Measurements from ENCODE around the gene SPRYD3. TPM values are rescaled to one million over a fixed set of nuclear protein-coding genes. Genes with fewer than 3 reads are reported as not detected.
"Not testable (repeated sequence)": the region's sequence is repeated elsewhere in the genome, so short reads cannot be mapped to it uniquely, and the experiment has no call there.

SPRYD3 gene
- total RNA-seq, 1 experiment from 2014 or later, result 29.0 TPM

DNA sequence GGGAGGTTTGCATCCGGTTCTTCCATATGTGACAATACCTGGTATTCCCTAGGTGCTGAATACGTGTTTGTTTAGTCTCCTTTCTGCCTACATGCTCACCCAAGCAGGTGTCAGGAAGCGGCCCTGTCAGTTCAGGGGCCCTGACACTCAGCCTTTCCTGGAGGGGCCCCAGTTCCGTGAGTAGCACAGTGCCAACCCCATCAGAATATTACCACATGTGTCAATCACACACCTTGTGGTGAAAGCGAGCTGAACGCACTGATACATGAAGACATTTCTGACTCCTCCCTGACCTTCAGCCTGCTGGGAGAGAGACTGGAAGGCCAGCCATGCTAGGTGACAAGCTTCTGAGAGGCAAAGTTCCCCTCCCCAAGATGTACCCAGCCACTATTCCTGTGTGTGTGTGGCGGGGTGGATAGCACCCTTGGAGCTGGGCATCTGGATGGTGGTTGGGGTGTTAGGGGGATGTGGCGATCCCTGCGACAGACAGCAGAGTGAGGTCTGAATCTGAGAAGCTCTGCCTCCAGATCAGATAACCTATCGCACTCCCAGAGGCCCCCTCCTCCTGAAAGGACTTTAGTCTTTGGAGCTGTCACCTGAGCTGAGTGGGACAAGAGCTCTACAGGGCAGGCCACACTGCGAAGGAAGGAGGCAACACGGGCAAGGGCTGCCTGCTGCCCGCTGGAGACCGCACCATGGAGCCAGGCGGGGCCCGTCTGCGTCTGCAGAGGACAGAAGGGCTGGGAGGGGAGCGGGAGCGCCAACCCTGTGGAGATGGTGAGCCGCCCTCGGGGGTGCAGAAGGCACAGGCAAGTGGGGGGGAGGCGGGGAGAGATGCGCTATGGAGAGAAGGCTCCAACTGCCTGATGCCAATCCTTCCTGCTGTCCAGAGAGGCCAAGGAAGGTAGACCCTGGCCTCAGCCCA is 24.0 kb upstream of the SPRYD3 start, which contains the start of gene SOAT2:
TSS of gene SOAT2 (plus strand) at position 604 of the 925 bp plus-strand sequence. CDS start at position 696, 92 bp downstream.
- peak; percentile 14 for DNase-seq (ENCODE audit: low spot score)

DNA sequence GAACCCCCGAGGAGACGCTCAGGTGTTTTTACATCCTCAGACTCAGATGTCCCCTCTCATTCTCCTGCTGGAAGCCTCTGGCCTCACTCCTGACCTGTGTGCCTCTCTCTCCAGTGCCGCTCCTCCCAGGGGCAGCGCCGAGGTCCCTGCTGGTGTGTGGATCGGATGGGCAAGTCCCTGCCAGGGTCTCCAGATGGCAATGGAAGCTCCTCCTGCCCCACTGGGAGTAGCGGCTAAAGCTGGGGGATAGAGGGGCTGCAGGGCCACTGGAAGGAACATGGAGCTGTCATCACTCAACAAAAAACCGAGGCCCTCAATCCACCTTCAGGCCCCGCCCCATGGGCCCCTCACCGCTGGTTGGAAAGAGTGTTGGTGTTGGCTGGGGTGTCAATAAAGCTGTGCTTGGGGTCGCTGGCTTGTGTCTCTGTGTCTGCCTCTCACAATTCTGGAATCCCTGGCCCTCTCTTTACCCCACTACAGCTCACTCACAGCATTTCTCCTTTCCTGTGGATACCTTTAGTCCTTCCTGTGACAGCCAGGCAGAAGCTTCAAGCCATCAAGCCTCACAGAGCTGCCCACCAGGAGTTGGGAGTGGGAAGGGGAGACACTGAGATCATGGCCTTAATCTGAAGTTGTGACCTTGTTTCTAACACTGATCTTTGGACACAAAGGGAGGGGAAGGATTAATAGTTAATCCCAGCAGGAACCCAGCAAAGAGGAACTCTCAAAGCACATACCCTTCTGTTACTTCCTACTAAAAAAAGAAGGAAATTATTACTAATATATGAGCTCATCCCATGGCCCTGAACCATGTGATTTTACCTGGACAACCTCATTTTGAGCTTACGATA is 23.0 kb upstream of the SPRYD3 start:
- no peak for DNase-seq (ENCODE audit: low spot score)

DNA sequence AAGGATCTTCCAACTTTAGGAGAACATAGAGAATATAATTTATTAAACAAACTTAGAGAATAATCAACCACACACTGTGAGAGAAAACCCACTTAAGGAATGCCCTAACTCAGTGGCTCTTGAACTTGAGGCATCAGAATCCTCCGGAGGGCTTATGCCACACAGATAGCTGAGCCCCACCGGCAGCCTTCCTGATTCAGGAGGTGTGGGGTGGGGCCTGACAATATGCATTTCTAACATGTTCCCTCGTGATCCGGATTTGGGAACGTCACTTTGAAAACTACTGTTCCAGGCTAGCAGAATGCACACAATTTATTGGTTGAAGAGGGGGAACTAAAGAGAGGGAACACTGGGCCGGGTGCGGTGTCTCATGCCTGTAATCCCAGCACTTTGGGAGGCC is 22.1 kb upstream of the SPRYD3 start:
- no peak for DNase-seq (ENCODE audit: low spot score)

DNA sequence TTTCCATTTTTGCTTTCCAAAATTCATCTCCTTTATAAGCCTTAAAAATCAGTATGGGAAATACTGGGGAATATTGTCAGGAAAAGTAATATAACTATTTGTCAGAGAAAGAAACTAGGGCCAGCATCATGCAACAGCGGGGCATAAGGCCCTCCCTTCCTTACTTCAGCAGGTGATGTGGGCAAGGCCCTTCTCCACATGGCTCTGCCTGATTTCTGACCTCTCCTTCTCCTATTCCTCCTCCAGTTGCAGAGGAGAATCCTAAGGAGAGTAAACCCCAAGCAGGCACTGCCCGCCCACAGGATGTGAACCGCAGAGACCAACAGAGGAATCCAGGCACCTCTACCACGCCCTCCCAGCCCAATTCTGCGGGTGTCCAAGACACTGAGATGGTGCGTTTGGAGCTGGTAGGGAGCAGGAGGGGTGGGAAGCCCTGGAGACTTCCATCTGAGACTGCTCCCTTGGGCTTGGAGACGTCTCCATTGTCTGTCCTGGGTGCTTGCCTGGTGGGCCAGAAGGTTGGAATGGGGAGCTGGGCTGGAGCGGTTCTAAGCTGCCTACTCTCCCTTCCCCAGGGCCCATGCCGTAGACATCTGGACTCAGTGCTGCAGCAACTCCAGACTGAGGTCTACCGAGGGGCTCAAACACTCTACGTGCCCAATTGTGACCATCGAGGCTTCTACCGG is 21.4 kb upstream of the SPRYD3 start:
- no peak for DNase-seq (ENCODE audit: low spot score)

DNA sequence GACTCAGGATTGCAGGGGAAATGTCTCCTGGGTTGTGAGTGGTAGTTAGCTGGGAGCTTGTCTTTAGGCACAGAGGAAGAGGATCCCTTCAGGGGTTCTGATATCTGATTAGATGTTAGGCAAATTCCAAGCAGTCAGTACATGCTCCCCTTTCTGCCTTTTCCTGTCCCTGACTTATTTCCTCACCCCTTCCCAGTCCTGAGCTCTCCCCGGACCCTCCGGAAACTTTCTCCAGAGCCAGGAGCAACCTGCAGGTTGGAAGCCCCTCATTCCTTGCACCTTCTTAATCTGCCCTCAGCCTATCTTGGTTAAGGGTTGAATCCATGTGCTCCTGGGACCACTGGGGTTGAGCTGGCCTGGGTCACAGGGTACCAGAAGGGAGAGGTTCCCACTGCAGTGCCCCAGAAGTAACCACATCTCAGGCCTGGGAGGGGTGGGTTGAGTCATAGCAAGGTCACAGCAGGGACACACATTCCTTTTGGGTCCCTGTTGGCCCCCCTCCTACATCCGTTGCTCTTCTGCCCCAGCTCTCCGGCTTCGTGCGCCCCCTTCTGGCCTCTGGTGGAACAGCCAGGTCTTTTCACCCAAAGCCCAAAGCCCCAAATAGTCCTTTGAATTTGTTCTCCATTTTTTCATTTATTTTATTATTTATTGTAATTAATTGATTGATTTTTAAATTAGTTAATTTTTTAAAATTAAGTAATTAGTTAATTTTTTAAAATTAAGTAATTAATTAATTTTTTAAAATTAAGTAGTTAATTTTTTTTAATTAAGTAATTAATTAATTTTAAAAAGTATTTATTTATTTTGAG is 20.1 kb upstream of the SPRYD3 start:
- DNase-seq (ENCODE audit: low spot score), result peak; percentile 95

DNA sequence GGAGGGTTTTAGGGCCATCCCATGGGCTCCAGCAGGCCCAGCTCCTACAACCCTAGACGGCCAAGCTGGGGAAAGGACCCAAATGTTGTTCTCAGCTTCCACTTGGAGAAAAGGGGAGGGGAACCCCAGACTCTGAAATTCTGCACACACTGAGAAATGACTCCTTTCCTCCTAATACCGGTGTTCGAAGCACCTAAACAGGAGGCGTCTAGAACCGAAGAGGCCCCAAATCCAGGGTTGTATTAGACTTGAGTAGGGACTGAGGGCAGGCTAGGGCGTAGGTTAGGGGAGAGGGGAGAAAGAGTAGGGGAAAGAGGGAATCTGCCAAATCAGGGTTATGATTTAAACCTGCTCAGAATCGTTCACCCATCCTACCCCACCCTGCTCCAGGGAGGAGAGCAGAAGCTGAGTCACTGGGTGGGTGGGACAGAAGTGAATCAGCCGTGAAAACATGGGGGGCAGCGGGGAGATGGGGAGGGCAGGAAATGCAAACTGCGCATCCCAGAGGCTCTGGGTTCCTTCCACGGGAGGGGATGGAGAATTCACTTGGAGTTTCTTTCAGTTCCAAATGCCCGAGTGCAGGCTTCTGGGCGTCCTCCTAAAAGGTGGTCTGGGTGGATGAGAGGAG is 19.3 kb upstream of the SPRYD3 start:
- DNase-seq (ENCODE audit: low spot score), result peak; percentile 69

DNA sequence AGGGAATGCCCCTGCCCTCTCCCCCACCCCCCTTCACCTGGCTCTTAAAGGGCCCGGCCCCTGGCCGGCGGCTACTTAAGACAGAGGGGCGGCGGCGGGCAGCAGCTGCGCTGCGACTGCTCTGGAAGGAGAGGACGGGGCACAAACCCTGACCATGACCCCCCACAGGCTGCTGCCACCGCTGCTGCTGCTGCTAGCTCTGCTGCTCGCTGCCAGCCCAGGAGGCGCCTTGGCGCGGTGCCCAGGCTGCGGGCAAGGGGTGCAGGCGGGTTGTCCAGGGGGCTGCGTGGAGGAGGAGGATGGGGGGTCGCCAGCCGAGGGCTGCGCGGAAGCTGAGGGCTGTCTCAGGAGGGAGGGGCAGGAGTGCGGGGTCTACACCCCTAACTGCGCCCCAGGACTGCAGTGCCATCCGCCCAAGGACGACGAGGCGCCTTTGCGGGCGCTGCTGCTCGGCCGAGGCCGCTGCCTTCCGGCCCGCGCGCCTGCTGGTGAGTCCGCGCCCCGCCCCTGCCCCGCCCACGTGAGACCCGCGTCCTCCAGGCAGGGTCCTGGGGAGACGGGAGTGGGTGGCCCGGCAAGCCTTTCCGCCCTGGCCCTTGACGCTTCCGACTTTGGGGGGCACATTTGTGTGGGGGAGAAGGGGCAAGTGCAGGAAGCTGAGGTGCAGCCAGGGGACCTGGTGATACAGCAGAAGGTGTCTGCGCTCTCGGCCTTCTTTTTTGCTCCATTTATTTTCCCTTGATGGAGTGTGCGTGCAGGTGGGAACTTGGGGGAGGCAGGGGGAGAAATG is 18.6 kb upstream of the SPRYD3 start, which contains the start of gene IGFBP6:
TSS of gene IGFBP6 (plus strand) at position 104 of the 790 bp plus-strand sequence. CDS start at position 155, 51 bp downstream.
- DNase-seq (ENCODE audit: low spot score), result peak; percentile 61

DNA sequence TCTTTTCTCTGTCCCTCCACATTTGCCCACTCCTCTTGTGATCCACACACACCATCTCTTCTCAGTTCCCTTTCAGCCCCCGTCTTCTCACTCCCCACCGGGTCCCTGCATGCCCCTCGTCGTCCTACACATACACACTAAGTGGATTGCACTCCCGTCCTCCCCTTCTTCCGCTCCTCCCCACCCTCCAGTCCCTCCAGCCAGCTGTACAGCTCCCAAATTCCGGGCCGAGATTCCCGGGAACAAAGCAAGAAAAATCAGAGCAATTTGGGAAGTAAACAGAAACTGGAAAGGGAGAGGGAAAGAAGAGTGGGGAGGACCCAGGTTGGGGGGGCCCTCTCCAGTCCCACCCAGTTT is 18.0 kb upstream of the SPRYD3 start:
- no peak for DNase-seq (ENCODE audit: low spot score)

DNA sequence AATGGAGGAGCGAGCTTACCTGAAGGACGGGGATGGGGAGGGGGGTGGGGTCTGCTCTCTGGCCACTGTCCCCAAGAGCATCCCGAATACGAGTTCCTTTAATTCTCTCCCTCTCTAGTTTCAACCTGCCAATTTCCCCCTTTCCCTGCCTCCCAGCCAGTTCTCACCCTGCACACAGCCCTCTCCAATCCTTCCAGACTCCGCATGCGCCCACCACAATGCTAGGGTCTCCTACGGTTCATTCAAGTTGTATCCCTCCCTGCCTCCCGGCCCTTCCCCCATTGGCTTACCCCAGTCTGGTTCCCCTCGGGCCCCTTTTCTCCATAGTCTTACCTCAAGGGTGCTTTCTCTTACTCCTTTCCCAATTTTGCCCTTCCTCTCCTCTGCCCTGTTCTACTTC is 17.6 kb upstream of the SPRYD3 start:
- no peak for DNase-seq (ENCODE audit: low spot score)

DNA sequence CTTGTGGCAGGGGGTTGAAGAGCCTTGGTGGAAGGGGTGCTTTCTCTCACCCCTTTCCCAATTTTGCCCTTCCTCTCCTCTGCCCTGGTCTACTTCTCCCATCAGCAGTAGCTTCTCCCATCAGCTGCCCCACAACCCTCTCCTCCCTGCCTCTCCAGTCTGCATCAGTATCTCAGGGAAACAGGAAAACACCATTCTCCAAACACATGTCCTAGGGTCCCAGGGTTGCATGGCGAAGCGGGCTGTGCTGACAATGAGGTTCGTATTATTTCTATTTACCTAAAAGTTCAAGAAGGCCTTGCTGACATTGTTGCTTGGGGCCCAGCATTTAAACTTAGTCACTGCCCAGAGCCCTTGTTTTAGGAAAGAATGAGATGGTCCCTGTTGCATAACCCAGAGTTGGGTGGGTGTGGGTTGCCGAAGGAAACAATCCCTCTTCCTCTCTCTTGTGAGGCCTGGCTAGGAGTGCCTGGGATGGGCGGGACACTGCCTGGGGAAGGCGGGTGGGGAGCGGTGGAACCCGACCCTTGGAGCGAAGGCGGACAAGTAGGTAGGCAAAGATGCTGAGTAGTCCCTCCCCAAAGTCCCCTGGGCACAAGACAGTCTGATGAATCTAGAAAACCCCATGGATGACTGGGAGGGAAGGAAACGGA is 17.0 kb upstream of the SPRYD3 start:
- DNase-seq (ENCODE audit: low spot score), result no peak

DNA sequence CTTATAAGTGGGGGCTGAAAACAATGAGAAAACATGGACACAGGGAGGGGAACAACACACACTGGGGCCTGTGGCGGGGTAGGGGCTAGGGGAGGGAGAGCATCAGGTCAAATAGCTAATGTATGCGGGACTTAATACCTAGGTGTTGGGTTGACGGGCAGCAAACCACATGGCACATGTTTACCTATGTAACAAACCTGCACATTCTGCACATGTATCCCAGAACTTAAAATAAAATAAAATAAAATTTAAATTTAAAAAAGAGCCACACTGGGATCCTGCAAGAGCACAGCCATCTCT is 16.4 kb upstream of the SPRYD3 start:
- not testable (repeated sequence) for DNase-seq (ENCODE audit: low spot score)

DNA sequence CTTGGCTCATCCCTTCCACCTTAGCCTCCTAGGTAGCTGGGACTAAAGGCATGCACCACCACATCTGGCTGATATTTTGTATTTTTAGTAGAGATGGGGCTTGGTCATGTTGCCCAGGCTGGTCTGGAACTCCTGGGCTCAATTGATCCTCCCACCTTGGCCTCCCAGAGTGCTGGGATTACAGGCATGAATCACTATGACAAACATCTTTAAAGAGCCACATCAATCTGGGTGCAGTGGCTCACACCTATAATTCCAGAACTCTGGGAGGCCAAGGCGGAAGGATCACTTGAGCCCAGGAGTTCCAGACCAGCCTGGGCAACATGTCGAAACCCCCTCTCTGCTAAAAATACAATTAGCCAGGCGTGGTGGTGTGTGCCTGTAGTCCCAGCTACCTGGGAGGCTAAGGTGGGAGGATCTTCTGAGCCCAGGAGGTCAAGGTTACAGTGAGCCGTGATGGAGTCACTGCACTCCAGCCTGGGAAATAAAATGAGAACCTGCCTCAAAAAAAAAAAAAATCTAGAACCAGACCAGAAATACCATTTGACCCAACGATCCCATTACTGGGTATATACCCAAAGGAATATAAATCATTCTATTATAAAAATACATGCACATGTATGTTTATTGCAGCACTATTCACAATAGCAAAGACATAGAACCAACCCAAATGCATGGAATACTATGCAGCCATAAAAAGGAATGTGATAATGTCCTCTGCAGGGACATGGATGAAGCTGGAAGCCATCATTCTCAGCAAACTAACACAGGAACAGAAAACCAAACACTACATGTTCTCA is 15.8 kb upstream of the SPRYD3 start:
- DNase-seq (ENCODE audit: low spot score), result not testable (repeated sequence)

DNA sequence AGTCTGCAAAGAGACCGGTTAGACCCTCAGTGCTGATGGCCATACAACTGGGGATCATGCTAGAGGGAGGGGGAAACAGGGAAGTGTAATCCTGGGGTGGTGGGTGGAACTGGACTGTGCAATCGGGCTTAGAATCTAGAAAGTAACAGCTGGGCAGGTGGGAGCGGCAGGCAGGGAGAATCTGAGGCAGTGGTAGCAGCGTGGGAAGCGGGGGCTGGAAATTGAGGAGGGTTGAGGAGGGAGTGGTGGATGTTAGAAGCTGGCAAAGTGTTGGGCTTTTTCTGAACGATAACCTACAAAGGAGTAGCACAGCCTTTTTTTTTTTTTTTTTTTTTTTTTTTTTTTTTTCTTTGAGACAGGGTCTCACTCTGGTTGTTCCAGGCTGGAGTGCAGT is 15.2 kb upstream of the SPRYD3 start:
- DNase-seq (ENCODE audit: low spot score), result no peak

DNA sequence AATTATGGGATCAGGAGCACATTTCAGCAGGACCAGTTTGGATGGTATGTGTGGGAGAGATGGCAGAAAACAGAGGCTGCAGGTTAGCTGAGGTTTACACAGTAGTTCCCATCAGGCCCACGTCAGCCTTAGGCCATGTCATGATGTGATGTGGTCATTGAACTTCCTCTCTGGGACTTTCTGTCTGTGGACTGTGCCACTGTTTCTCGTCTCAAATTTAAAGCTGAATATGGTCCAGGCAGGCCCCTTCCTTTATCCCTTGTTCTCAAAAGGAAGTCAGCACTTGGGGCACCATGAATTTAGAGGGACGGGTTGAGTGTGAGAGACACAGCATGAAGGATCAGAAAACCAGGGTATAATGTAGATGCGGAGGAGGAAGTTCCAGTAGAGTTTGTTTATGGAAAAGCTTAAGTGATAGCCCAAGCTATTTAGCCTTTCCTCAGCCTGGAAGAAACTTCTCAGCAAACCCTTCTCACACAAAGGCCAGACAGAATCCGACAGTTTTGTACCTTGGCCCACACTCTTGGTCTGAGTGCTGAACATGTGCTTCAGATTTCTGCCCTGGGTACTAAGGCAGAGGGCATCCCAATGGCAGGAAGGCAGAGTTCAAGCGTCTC is 14.7 kb upstream of the SPRYD3 start:
- DNase-seq (ENCODE audit: low spot score), result no peak

DNA sequence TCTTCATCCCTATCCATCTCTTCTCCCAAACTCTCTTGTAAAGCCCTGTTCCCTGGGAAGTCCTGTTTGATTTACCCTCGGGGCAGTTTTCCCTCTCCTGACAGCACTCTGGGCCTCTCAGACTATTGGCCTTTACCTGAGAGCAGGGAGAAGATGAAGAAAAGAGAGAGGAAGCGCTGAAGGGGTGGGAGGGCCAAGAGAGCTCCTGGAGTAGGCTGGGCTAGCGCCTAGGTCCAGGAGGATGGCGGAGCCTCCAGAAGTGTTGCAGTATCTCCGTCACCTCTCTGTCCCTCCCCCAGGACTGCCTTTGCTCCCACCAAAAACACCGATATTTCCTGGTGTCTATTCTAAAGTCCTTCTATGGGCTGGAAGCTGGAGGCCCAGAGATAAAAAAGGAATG is 12.6 kb upstream of the SPRYD3 start:
- DNase-seq (ENCODE audit: low spot score), result no peak

DNA sequence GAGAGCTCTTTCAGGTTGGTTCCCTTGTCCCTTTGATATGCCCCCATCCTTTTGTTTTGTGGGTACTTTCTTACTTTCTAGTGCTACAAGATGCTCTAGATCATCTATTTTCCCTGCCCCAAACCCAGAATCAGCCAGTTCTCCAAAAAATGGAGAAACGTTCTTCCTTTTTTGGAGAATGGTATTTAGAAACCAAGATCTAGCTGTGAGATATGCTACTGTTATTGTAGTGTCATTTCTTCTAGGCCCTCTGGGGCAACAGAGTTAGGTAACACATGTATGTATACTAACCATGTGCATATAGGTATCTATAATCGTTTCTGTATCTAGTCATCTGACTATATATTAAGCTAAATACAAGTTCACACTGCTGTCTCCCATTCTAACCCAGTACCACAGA is 11.4 kb upstream of the SPRYD3 start:
- DNase-seq (ENCODE audit: low spot score), result no peak

DNA sequence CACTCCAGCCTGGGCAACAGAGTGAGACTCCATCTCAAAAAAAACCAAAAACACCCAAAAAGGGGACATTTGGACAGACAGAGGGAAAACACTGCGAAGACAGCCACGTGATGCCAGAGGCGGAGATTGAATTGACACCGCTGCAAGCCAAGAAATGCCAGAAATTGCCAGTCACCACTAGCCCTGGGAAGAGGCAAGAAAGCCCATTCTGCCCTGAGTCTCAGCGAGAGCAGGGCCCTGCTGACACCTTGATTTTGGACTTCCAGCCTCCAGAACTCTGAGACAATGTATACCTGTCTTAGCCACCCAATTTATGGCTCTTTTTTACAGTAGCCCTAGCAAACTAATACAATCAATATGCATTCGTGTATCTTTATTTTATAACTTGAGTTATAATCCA is 10.9 kb upstream of the SPRYD3 start:
- no peak for DNase-seq (ENCODE audit: low spot score)

DNA sequence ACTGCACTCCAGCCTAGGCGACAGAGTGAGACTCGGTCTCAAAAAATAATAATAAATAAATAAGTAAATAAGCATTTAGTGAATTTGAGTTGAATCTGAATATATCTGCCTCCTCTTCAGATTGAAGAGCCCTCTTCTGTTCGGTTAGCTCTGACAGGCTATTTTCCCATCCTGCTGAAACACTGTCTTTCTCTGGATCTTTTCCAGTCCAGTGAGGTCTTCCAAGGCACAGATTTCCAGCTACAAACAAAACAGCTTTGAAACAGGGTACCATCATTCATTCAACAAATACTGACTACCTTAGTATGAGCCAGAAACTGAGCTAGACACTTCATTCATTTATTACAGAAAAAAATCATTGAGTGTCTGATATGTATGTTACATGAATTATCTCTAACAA is 7.2 kb upstream of the SPRYD3 start:
- DNase-seq (ENCODE audit: low spot score), result no peak

Data from HT-29 (cell line).